GM19438 (cell line): Measurements from ENCODE around the gene DAB2.
"Not testable (repeated sequence)": the region's sequence is repeated elsewhere in the genome, so short reads cannot be mapped to it uniquely, and the experiment has no call there.

Experiments
- ATAC-seq: cut with Tn5 transposase; IDR thresholded peaks from one replicate; pipeline ENCODE4 v1.9.1; 2021; ENCODE audit warnings: low read depth; ENCODE audit not compliant: unreplicated experiment

Gene DAB2

GRCh38 chr5:39353717-39354399, 70.9 kb downstream of the DAB2 start:
- ATAC-seq: no peak

GRCh38 chr5:39352951-39353350, 71.8 kb downstream of the DAB2 start:
- no peak for ATAC-seq

GRCh38 chr5:39352170-39352569, 72.6 kb downstream of the DAB2 start:
- no peak for ATAC-seq

GRCh38 chr5:39349484-39349883, 75.3 kb downstream of the DAB2 start:
- ATAC-seq: no peak

GRCh38 chr5:39342460-39342859, 82.3 kb downstream of the DAB2 start:
- no peak for ATAC-seq

GRCh38 chr5:39341896-39342295, 82.9 kb downstream of the DAB2 start:
- no peak for ATAC-seq

- ATAC-seq: no peak
Observed at GRCh38 chr5:39340506-39340905, 84.3 kb downstream of the DAB2 start.

GRCh38 chr5:39337252-39337915, 87.4 kb downstream of the DAB2 start:
- no peak for ATAC-seq

- not testable (repeated sequence) for ATAC-seq
Observed at GRCh38 chr5:39334296-39334695, 90.5 kb downstream of the DAB2 start.

GRCh38 chr5:39333104-39333503, 91.7 kb downstream of the DAB2 start:
- no peak for ATAC-seq

- ATAC-seq: no peak
Observed at GRCh38 chr5:39331861-39332381, 92.9 kb downstream of the DAB2 start.

- no peak for ATAC-seq
Observed at GRCh38 chr5:39328731-39329130, 96.0 kb downstream of the DAB2 start.

GRCh38 chr5:39323542-39323941, 101.2 kb downstream of the DAB2 start:
- no peak for ATAC-seq
